Ramos (cell line): ENCODE results near the gene PLCL1.

Source experiments
- in situ Hi-C: fragments of 300-500 bp; cut with MboI; formaldehyde crosslinking; loops from one replicate; pipeline ENCODE4 v1.14.3; 2022; ENCODE audit warnings: low sequenced_read_pairs; ENCODE audit not compliant: unreplicated experiment

Gene PLCL1

DNA sequence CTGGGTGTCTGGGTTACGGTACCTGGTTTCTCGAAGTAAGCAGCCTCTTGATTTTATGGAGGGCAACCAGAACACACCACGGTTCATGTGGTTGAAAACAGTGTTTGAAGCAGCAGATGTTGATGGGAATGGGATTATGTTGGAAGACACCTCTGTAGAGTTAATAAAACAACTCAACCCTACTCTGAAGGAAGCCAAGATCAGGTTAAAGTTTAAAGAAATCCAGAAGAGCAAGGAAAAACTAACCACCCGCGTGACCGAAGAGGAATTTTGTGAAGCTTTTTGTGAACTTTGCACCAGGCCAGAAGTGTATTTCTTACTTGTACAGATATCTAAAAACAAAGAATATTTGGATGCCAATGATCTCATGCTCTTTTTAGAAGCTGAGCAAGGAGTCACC, 279.8 kb downstream of the PLCL1 start:
- in situ Hi-C loops, result no loop called here

DNA sequence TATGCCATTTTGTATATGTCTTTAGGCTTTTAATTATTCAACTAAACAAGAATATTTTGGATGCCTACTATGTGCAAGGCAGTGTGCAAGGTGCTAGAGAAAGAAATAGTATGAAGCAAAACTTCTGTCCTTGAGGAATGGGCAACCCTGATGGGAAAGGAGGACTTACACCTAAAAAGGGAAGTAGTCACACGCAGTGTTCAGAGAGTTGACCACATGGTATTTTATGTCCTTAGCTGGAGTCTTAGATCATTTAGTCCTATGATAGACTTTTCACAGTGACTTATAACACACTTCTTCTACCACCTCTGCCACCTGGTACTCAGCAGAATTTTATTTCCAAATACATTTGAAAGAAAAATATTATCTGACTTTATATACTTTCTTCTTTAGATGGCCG, 291.6 kb downstream of the PLCL1 start:
- in situ Hi-C loops, result no loop called here

DNA sequence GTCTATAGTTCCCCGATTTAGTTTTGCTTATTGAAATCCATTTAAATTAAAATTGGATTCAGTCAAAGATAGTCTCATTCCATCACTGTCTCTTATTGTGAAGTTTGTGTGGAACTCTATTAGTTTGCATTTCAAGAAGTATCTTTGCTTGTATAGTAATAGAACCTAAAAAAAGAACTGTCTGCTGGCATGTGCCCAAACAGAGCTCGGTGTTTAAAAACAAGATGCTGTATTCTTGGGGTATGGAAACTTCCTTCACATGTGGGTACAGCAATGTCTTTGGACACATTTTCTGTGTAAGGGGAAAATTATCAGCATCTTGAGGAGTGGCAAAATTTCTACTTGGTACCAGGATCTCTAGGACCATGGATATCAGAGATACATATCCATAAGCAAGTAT, 292.6 kb downstream of the PLCL1 start:
- in situ Hi-C loops, result no loop called here

DNA sequence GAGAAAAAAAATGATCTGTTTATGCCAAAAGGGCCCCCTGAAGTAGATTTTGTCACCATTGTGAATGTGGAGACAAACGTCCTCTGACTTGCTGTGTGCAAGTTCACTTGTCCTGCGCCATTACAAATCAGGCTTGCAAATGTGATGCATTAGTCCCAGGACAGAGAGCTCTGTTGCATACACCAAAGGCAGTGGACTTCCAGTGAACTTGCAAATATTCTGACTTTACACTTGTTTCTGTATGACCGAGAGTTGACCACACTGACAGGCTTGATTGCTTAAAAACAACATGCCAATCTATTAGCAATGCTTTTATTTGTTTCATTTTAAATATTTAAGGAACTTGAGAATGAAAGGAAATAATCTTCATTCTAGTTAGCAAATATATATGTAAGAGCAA, 293.2 kb downstream of the PLCL1 start:
- in situ Hi-C loops, result no loop called here

DNA sequence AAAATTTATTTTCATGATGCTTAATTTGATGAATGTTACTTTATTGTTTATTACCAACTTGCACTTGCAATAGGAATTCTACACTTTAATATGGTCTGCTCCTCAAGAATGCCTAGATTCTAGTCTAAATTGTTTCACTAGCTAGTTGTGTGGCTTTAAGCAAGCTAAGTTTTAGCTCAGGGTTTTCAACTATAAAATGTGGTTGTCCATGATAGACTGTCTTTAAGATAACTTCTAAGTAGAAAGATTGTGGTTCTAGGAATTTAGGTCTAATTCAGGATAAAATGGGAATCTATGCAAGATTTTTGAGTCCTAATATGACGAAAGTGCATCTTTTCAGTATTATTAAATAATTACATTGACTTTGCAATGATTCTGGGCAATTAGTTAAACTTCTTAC, 294.0 kb downstream of the PLCL1 start:
- in situ Hi-C loops, result no loop called here

DNA sequence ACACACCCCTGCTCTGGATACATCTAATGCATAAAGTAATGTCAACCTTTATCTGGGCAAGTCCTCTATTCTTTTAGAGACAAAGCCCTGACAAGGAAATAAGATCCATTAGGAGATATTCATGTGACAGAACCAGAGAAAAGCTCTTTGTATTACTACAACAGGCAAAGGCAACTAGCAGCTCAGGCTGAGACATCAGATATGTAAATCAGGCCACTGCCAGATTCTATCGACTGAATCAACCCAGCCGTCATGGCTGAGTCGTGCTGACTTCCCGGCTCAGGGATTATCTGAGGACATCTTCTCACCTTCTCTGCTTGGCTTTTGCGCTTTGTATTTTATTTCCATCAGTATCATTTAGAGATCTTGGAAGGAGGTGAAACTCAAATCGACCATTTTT, 294.5 kb downstream of the PLCL1 start:
- in situ Hi-C loops, result no loop called here

DNA sequence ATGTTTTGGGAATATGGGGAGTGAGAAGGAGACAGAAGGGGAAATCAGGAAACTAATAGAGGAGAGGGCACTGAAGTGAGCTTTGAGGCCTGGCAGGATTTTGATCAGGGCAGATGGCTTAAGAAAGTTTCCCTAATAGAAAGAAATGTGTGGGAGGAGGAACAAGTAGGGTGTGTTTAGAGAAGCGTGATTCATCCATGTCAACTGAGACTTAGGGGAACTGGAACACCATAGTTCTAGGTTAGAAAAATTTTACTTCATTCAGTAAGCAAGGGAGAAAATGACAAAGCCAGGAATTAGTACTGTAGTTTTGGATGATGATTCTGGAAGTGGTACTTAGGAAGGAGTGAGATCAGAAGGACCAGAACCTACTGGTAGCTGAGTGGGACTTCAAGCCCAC, 296.0 kb downstream of the PLCL1 start:
- in situ Hi-C loops, result no loop called here

DNA sequence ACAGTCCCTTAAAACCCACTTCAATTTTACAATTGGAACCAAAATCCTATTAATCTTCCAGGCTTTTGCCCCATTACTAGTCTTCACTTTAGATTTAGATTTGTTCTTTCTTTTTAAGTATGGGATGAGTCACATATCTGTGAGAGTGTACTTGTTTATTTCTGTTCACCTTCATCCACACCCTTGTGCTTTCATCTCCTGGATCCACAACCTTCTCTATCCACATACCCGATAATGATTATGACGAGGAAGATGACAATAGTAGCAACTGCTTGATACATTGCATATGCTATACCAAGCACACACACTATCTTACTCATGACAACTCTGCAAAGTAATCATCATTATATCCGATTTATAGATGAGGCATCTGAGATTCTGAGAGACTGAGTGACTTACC, 297.3 kb downstream of the PLCL1 start:
- in situ Hi-C loops, result no loop called here

DNA sequence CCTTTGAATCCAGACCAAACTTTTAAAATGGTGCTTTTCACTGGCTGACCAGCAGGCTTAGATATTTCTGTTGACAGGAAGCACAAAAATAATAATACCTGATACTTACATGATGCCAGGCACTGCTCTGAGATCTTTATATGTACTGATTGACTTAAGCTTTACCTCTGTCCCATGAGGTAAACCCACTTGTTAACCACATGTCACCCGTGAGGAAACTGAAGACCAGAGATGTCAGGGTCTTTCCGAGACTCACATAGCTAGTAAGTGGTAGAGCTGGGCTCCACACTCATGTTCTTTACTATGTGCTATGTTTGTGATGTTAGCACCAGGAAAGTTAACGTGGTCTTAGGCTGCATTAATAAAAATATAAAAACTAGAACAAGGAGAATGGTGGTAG, 297.7 kb downstream of the PLCL1 start:
- in situ Hi-C loops, result no loop called here

DNA sequence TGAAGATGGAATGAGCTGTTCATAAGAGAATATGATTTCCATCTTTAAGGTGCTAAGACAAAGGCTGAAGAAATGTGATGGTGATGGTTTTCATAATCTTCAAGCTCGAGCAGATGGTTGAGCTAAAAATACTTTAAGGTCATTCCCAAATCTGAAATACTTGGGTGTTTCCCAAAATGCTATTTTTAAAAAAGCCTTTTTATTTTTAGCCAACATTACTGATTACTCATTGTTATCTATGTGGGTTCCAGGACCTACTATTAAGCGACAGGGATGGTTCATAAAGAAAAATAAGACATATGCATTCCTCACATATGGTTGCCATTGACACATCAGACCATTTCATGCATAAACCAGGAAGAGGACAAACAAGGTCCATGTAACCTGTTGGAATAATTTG, 298.5 kb downstream of the PLCL1 start:
- in situ Hi-C loops, result no loop called here

DNA sequence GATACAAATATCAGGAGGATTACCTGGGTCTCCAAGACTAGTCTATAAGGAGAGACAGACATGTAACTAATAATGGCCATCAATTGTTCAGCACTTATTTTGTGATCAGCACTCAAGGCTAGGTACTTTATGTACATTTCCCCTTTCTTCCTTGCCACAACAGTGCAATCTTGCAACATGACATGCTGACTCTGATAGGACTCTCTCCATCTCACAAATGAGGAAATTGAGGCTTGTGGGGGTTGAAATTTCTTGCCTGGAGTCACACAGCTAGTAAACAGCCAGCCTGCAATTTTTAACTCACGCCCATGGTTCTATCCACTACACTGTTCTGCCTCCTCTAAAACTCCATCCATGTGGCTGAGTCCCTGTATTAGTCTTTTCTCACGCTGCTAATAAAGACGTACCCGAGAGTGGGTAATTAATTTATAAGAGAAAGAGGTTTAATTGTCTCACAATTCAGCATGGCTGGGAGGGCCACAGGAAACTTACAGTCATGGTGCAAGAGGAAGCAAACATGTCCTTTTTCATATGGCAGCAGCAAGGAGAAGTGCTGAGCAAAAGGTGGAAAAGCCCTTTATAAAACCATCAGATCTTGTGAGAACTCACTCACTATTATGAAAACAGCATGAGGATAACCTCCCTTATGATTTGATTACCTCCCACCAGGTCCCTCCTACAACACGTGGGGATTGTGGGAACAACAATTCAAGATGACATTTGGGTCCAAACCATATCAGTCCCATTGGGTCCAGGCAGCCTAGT, 302.4 kb downstream of the PLCL1 start:
- in situ Hi-C loops, result no loop called here

DNA sequence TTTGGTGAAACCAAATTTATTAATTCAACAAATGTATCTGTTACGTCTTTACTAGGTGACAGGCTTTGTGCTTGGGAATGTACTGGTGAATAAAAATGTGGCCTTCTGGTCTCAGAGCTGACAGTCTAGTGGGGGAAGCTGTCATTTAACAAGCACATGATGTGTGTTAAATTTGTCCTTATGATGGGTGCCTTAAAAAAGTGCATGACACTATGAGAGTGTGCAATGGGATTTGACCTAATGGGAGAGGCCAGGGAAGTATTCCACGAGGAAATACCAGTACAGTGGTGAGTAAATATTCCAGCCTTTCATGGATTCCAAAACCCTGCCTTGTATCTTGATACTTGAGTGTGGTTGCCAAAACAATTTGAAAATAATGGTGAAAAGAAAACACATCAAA, 308.9 kb downstream of the PLCL1 start:
- in situ Hi-C loops, result no loop called here

DNA sequence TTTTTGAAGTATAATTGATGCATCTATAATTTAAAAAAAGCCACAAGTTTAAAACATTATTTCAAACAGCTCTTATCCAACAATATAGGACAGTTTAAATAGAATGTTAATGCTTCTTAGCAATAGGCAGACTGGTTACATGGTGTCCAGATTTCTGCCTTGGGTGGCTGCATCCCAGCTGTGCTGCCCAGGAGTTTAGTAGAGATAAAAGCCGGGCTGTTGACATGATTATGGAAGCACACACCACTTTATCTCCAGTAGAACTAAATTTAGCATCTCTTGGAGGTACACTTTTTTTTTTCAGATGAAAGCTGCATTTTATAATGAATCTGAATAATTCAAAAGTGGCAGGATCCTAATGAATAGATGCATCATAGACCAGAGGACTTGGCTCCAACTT, 309.7 kb downstream of the PLCL1 start:
- in situ Hi-C loops, result no loop called here

DNA sequence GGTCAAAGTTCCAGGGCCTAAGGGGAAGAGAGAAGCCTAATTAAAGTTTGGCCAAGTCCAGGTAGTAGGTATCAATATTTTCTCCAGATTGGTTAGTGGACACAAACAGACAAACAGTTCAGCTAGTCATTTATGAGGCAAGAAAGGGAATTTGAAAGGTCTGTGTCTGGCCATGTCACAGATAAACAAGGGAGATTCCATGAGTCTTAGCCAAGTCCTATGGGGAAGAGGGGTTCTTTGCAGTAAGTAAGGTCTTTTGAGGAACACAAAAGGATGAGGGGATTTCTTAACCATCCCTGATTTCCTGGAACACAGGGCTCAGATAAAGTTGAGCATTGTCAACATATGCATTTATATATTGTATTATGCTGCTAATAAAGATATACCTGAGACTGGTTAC, 310.8 kb downstream of the PLCL1 start:
- in situ Hi-C loops, result no loop called here

DNA sequence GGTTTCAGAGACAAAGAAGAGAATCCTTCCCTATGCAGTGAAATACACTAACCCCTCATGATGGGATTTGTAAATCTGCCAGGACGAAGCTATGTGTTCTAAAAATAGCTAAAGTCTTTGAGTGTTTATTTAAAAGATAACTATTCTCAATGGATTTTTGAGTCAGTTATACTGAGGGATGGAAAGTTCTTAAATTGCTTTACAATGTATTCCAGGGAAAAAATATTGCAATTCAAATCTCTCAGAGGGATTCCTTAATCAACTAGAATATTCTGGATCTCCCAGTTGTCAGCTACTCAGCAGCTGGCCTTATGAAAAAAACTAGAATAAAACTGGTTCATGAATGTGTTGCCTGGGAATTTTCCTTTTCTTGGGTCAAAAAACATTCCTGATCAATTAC, 312.4 kb downstream of the PLCL1 start:
- in situ Hi-C loops, result no loop called here

DNA sequence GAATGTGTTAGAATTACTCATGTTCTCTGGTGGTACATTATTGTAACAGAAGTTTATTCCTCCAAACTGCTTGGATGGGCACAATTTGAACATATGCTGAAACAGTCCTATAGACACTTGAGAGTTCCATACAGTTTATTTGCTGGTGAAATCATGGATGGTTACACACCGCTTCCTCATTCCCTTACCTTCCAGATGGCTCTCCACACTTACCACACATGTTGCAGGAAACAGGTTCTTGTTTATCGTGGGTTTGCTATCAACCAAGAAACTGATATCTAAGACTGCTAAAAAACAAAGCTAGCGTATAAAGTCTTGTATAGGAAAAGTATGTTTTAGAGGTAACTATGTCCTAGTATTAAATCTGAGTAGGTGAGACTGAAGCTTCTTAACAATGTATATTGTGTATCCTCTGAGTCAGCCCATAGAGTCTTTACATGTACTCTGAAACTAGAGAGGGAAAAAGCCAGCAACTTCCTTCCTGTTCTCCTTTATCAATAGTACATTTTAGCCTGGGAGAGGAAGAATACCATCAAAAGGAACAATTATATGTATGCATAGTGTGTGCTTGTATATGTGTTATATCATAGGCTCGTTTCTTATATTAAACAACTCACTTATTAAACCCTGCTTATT, 313.1 kb downstream of the PLCL1 start:
- in situ Hi-C loops, result no loop called here

DNA sequence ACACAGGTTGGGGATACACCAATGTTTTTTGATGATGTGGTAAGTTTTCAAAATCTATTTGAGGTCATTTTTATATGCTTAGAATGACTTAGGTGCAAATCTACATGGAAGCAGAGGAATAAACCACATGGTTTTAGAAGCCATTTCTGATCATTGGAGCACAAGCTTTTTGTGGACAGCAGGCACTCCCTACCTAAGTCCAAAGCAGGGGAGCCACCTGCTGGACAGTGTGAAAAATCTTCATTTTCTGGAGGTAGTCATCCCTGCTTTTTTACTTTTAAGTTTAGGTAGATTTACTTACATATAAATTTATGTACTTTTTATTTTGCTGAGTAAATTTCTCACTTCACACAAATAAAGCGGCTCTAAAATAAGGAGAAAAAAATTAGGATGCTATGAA, 323.2 kb downstream of the PLCL1 start:
- in situ Hi-C loops, result no loop called here

DNA sequence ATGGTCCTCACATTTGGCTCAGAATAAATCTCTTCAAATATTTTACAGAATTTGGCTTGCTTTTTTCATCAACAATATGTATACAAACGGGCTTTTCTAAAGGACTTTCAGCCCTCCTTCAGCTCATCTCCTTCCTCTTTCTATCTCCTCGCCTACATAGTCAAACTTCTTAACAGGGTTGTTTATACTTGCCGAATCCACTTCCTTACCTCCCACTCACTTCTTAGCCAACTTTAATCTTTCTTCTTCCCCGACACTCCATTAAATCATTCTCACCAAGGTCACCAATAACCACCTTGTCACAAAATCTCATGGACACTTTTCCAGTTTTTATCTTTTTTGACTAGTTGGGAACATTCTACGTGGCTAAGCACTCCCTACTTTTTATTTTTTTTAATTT, 325.2 kb downstream of the PLCL1 start:
- in situ Hi-C loops, result no loop called here

DNA sequence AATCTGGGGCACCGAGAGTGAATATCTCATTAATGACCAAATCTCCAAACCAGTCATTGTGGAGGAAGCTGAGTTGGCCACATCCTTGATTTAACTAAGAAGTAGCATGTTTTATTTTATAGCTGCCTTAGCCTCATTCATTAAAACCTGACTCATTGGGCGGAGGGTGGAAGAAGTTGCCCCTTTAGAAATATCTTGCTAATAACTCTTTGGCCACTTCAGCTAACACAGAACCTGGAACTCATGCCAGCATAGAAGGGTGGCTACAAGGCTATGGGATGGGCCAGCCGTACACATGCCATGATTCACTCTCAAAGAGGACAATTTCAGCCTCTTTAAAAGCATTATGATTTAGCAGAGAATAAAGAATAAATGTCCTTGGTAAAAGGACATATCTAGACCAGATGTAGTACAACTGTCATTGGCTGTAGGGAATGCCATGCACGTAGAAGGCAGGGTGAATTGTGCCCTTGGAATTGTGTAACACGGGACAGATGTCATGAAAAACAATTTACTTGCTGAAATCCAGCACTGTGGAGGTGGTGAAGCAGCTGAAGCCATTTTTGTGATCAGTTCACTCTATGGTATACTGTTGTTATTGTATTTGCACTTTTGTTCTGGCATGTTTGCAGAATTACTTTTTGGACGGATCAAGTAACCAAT, 330.0 kb downstream of the PLCL1 start:
- in situ Hi-C loops, result no loop called here

DNA sequence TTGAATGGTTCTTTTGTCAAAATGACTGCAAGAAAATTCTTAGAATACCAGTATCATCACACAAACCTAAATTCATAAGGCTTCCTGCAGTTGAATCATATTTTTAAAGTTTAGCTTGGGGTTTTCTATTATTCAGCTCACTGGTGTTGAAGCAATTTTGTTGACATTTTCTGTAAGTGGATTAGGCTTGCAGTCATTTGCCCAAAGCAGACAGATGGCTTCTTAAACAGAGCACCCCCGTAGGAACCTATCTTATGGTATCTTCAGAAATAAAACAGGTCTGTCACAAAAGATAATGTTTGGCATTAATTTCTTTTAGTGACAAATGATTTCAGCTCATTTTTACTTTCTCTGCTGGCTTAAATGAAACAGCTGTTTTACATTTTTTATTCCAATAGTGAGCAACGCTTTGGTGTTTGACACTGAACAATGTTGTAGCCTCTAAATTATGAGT, 331.1 kb downstream of the PLCL1 start:
- in situ Hi-C loops, result no loop called here

DNA sequence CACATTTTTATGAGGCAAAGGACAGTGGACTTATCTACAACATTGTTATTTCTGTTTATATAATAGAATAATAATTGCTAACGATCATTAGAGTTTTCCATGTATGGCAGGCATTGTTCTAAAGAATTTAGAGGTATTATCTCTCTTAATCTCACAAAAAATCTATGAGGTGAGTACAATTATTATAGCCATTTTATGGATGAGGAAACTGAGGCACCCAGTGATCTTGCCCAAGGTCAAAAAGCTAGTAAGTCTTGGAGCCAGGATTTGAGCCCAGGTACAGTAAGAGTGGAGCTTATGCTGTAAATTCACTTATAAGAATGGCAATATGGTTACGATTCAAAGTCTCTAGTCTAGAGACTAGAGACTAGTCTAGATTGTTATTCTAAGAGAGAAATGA, 331.7 kb downstream of the PLCL1 start:
- in situ Hi-C loops, result no loop called here

DNA sequence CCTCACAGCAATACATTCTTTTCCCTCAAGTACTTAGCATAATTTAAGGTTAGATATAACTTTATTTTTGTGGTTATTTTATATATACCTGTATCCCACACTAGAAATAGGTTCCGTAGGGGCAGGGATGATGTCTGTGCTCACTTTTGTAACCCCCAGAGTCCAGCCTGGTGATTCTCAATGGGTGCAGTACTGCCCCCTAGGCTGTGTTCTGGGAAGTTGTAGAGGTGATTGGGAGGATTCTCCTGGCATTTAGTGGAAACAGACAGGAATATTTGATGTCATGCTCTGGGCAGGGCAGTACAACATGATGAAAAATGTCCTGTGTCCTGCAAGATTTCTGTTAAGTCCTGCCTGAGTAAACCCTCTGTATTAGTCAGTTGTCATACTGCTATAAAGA, 333.3 kb downstream of the PLCL1 start:
- in situ Hi-C loops, result no loop called here
